ENCODE results near the gene SYDE1.
"Not testable (repeated sequence)": the region's sequence is repeated elsewhere in the genome, so short reads cannot be mapped to it uniquely, and the experiment has no call there.

Gene SYDE1, protein sequence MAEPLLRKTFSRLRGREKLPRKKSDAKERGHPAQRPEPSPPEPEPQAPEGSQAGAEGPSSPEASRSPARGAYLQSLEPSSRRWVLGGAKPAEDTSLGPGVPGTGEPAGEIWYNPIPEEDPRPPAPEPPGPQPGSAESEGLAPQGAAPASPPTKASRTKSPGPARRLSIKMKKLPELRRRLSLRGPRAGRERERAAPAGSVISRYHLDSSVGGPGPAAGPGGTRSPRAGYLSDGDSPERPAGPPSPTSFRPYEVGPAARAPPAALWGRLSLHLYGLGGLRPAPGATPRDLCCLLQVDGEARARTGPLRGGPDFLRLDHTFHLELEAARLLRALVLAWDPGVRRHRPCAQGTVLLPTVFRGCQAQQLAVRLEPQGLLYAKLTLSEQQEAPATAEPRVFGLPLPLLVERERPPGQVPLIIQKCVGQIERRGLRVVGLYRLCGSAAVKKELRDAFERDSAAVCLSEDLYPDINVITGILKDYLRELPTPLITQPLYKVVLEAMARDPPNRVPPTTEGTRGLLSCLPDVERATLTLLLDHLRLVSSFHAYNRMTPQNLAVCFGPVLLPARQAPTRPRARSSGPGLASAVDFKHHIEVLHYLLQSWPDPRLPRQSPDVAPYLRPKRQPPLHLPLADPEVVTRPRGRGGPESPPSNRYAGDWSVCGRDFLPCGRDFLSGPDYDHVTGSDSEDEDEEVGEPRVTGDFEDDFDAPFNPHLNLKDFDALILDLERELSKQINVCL

GRCh38 chr19:15107061-15108010 is at the start of gene SYDE1:
TSS of gene SYDE1 (plus strand) at chr19:15107401. CDS start at chr19:15107434, 33 bp downstream.
- Histone ChIP-seq H3K9me3 (ENCODE audit: low read length) (peaks cover 8% of the 10 kb centered on the region), H3K4me3 (ENCODE audit: low read length) (peak within 1 kb of the TSS; percentile 94), H3K27me3 (ENCODE audit: insufficient read depth, low read length) (no peaks in the 10 kb centered on the region), H3K4me1 (ENCODE audit: insufficient read depth, low read length) (peaks cover 8% of the 10 kb centered on the region), H2AFZ (ENCODE audit: low read depth, low read length) (peak within 1 kb of the TSS; percentile 83), H3K36me3 (ENCODE audit: insufficient read depth, low read length) (peaks cover 23% of the 10 kb centered on the region)

DNA sequence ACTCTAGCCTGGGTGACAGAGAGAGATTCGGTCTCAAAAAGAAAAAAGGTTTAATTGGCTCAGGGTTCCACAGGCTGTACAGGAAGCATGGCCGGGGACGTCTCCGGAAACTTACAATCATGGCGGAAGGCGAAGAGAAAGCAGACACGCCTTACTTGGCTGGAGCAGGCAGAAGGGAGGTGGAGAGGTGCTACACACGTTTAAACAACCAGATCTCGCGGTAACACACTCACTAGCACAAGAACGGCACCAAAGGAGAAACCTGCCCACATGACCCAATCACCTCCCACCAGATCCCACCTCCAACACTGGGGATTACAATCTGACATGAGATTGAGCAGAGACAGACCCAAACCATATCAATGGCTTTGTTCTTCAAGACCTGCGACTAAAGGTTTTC is 45.2 kb upstream of the SYDE1 start:
- Histone ChIP-seq H3K4me1 (ENCODE audit: insufficient read depth, low read length) (no peaks in the 10 kb centered on the region), H3K36me3 (ENCODE audit: insufficient read depth, low read length) (no peaks in the 10 kb centered on the region), H3K27me3 (ENCODE audit: insufficient read depth, low read length) (peaks cover 6% of the 10 kb centered on the region), H3K9me3 (ENCODE audit: low read length) (peaks cover 2% of the 10 kb centered on the region), H2AFZ (ENCODE audit: low read depth, low read length) (no peak overlapping the region), H3K4me3 (ENCODE audit: low read length) (no peak overlapping the region)

- H3K4me1 ChIP-seq (ENCODE audit: insufficient read depth, low read length); H2AFZ ChIP-seq (ENCODE audit: low read depth, low read length); H3K9me3 ChIP-seq (ENCODE audit: low read length); H3K27me3 ChIP-seq (ENCODE audit: insufficient read depth, low read length); H3K4me3 ChIP-seq (ENCODE audit: low read length); H3K36me3 ChIP-seq (ENCODE audit: insufficient read depth, low read length): not testable (repeated sequence)
These were observed 36.8 kb upstream of the SYDE1 start for GRCh38 chr19:15070386-15070785.

DNA sequence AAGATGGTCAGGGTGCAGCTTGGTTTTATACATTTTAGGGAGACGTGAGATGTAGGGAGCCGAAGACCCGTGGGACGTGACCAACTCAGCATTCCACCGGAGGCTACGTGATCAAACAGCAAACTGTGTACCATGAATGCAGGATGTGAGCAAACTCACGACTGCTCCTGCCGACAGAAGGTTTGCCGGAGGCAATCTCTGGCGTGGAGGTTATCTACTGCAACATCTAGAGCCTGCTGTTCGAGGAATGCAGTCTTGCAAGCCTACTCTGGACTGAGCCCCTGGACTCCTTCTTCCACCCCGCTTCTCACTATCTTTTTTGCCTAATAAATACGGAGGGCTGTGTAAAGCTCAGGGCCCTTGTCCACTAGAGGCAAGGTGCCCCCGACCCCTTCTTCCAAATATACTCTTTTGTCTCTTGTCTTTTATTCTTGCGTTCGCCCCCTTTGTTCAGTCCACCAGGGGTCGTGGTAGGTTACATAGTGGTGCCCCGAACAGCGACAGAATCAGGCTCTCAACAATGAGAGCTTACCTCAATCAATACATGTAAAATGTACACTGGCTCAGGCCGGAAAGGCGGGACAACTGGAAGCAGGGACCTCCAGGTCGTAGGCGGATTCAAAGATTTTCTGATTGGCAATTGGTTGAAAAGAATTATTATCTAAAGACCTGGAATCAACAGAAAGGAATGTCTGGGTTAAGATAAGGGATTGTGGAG is 34.1 kb upstream of the SYDE1 start:
- H3K27me3 ChIP-seq (ENCODE audit: insufficient read depth, low read length) = peaks cover 2% of the 10 kb centered on the region
- no peaks in the 10 kb centered on the region for H3K36me3 ChIP-seq (ENCODE audit: insufficient read depth, low read length)
- peak overlapping the region; percentile 16 for H2AFZ ChIP-seq (ENCODE audit: low read depth, low read length)
- no peaks in the 10 kb centered on the region for H3K9me3 ChIP-seq (ENCODE audit: low read length)
- no peak overlapping the region for H3K4me3 ChIP-seq (ENCODE audit: low read length)
- no peaks in the 10 kb centered on the region for H3K4me1 ChIP-seq (ENCODE audit: insufficient read depth, low read length)

DNA sequence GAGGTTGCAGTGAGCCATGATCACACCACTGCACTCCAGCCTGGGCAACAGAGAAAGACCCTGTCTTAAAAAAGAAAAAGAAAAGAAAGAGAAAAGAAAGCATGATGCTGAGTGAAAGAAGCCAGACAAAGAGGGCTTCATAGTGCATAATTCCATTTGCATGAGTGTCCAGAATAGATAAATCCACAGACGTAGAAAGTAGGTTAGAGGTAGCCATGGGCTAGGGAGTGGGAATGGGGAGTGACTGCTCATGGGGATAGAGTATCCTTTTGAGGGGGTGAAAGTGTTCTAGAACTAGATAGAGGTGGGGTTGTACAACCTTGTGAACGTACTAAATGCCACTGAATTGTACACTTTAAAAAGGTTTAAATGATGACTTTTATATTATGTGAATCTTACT is 32.8 kb upstream of the SYDE1 start:
- Histone ChIP-seq H3K4me3 (ENCODE audit: low read length) (no peak overlapping the region), H3K27me3 (ENCODE audit: insufficient read depth, low read length) (peaks cover 2% of the 10 kb centered on the region), H3K36me3 (ENCODE audit: insufficient read depth, low read length) (no peaks in the 10 kb centered on the region), H2AFZ (ENCODE audit: low read depth, low read length) (no peak overlapping the region), H3K4me1 (ENCODE audit: insufficient read depth, low read length) (no peaks in the 10 kb centered on the region), H3K9me3 (ENCODE audit: low read length) (no peaks in the 10 kb centered on the region)

DNA sequence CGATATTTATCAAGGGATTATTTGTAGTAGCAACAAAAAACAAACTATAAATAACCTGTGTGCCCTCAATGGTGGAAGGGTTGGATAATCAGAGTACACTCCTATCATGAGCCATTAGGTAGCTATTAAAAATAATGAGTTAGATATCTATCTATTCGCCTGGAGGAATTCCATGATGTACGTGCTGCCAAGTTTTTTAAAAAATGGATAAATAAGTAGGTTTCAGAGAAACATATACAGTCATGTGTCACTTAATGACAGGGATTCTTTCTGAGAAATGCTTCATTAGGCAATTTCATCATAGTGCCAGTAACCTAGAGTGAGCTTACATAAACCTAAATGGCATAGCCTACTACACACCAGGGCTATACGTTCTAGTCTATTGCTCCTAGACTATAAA is 31.4 kb upstream of the SYDE1 start:
- Histone ChIP-seq H3K4me3 (ENCODE audit: low read length) (no peak overlapping the region), H2AFZ (ENCODE audit: low read depth, low read length) (no peak overlapping the region), H3K9me3 (ENCODE audit: low read length) (no peaks in the 10 kb centered on the region), H3K27me3 (ENCODE audit: insufficient read depth, low read length) (peaks cover 3% of the 10 kb centered on the region), H3K36me3 (ENCODE audit: insufficient read depth, low read length) (no peaks in the 10 kb centered on the region), H3K4me1 (ENCODE audit: insufficient read depth, low read length) (no peaks in the 10 kb centered on the region)

GRCh38 chr19:15080002-15080401 is 27.2 kb upstream of the SYDE1 start:
- H3K9me3 ChIP-seq (ENCODE audit: low read length); H3K4me3 ChIP-seq (ENCODE audit: low read length); H3K4me1 ChIP-seq (ENCODE audit: insufficient read depth, low read length); H3K36me3 ChIP-seq (ENCODE audit: insufficient read depth, low read length); H2AFZ ChIP-seq (ENCODE audit: low read depth, low read length): not testable (repeated sequence)
- peaks cover 20% of the 10 kb centered on the region for H3K27me3 ChIP-seq (ENCODE audit: insufficient read depth, low read length)

GRCh38 chr19:15081911-15082310 is 25.3 kb upstream of the SYDE1 start, which contains the start of gene OR1I1:
TSS of gene OR1I1 (plus strand) at chr19:15082211. CDS start at chr19:15087066, 4,855 bp downstream.
- Histone ChIP-seq H3K36me3 (ENCODE audit: insufficient read depth, low read length) (no peaks in the 10 kb centered on the region), H3K4me1 (ENCODE audit: insufficient read depth, low read length) (no peaks in the 10 kb centered on the region), H2AFZ (ENCODE audit: low read depth, low read length) (no peak within 1 kb of the TSS), H3K4me3 (ENCODE audit: low read length) (no peak within 1 kb of the TSS), H3K27me3 (ENCODE audit: insufficient read depth, low read length) (peaks cover 26% of the 10 kb centered on the region), H3K9me3 (ENCODE audit: low read length) (no peaks in the 10 kb centered on the region)

- H3K4me1 ChIP-seq (ENCODE audit: insufficient read depth, low read length) = peaks cover 2% of the 10 kb centered on the region
- peaks cover 23% of the 10 kb centered on the region for H3K27me3 ChIP-seq (ENCODE audit: insufficient read depth, low read length)
- no peak overlapping the region for H3K4me3 ChIP-seq (ENCODE audit: low read length)
- H2AFZ ChIP-seq (ENCODE audit: low read depth, low read length) = no peak overlapping the region
- no peaks in the 10 kb centered on the region for H3K9me3 ChIP-seq (ENCODE audit: low read length)
- no peaks in the 10 kb centered on the region for H3K36me3 ChIP-seq (ENCODE audit: insufficient read depth, low read length)
These were observed 20.0 kb upstream of the SYDE1 start for GRCh38 chr19:15087182-15087581.

DNA sequence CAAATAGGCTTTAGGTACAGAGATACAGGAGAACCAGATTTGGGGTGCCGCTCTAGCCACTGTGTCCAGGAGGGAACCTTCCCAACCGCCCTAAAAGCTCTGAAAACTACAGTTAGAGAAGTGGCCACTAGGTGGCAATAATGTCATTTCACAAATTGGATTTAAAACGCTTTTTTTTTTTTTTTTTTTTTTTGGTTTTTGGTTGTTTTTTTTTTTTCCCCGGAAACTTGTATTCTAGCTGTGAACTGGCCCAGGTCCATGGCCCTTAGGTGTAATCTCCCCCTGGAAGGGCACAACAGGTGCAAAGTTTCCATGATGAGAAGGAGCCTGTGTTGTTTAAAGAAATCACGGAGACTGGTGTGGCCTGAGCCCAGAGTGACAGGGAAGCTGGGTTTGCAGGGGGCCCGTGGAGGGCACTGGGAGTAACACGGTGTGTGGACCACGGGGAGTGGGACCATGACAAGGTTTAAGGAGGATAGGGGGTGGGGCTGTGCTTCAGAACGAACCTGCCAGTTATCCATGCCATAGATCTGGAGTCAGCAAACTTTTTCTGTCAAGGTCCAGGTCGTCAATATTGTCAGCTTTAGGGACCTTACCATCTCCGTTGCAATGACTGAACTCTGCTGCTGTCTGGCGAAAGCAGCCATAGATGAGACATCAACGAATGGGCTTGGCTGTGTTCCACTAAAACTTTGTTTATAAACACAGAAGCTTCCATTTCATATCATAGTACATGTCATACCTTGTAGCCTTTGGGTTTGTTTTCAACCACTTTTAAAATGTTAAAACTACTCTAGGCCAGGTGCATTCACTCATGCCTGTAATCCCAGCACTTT is 15.1 kb upstream of the SYDE1 start:
- H3K4me3 ChIP-seq (ENCODE audit: low read length) = no peak overlapping the region
- H3K9me3 ChIP-seq (ENCODE audit: low read length) = no peaks in the 10 kb centered on the region
- H3K4me1 ChIP-seq (ENCODE audit: insufficient read depth, low read length) = peaks cover 5% of the 10 kb centered on the region
- peaks cover 9% of the 10 kb centered on the region for H3K27me3 ChIP-seq (ENCODE audit: insufficient read depth, low read length)
- H3K36me3 ChIP-seq (ENCODE audit: insufficient read depth, low read length) = no peaks in the 10 kb centered on the region
- no peak overlapping the region for H2AFZ ChIP-seq (ENCODE audit: low read depth, low read length)

- Histone ChIP-seq H3K9me3 (ENCODE audit: low read length) (peaks cover under 1% of the 10 kb centered on the region), H2AFZ (ENCODE audit: low read depth, low read length) (no peak overlapping the region), H3K4me1 (ENCODE audit: insufficient read depth, low read length) (peaks cover 5% of the 10 kb centered on the region), H3K36me3 (ENCODE audit: insufficient read depth, low read length) (no peaks in the 10 kb centered on the region), H3K4me3 (ENCODE audit: low read length) (no peak overlapping the region), H3K27me3 (ENCODE audit: insufficient read depth, low read length) (peaks cover 4% of the 10 kb centered on the region)
These were observed 14.2 kb upstream of the SYDE1 start for GRCh38 chr19:15093001-15093400.

DNA sequence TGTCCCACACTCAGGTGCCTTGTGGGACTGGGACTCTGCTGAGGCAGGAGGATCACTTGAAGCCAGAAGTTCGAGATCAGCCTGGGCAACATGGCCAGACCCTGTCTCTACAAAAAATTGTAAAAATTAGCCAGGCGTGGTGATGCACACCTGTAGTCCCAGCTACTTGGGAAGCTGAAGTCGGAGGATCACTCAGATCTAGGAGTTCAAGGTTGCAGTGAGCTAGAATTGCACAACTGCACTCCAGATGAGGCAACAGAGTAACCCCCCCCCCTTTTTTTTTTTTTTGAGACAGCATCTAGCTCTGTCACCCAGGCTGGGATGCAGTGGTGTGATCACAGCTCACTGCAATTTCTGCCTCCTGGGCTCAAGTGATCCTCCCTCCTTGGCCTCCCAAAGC is 11.0 kb upstream of the SYDE1 start:
- Histone ChIP-seq H3K36me3 (ENCODE audit: insufficient read depth, low read length) (no peaks in the 10 kb centered on the region), H3K27me3 (ENCODE audit: insufficient read depth, low read length) (peaks cover 4% of the 10 kb centered on the region), H3K4me3 (ENCODE audit: low read length) (no peak overlapping the region), H3K4me1 (ENCODE audit: insufficient read depth, low read length) (peaks cover 5% of the 10 kb centered on the region), H2AFZ (ENCODE audit: low read depth, low read length) (no peak overlapping the region), H3K9me3 (ENCODE audit: low read length) (peaks cover 3% of the 10 kb centered on the region)
